Measurements from ENCODE around the gene SLC25A34.

SLC25A34 gene

DNA sequence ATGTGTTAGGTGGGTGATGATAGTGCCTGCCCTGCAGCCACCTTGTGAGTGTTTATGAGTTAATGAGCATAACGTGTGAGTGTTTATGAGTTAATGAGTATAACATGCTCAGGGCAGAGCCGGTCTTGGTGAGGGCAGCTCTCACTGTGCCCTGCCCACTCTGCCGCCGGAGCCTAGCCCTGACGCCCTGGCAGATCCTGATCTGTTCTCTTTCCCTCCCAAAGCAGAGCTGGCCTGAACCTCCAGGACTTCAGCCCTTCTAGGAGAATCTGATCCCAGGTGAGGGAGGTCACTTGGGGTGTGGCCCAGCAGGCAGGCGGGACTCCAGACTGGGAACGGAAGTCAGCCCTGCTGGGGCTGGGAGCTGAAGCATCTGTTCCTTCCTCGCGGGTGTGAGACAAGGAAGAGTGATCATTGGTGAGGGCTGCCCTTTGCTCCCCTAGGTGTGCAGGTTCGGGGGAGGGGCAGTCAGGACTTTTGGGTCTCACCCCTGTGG, 28.3 kb downstream of the SLC25A34 start:
- in situ Hi-C loops (cut with HindIII; ENCODE audit: low pct_unique_long_range_greater_than_20kb, low sequenced_read_pairs) = no loop called here
- TF ChIP-seq JUND (IDR thresholded peaks at IDR 0.05; ENCODE audit: low read depth) = no peak
- no peak for DNase-seq (ENCODE audit: low read depth in 1 of 2, low spot score in 1 of 2)

DNA sequence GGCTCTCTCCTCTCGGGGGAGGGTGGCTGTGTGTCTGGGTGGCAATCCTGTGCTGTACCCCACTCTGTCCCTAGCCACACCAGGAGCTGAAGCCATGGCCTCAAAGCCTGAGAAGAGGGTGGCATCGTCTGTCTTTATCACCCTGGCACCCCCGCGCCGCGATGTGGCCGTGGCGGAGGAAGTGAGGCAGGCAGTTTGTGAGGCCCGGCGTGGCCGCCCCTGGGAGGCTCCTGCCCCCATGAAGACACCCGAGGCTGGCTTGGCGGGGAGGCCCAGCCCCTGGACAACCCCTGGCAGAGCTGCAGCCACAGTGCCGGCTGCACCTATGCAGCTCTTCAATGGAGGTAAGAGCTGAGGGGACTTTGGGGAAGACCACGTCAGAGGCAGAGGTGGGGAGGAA, 28.8 kb downstream of the SLC25A34 start:
- in situ Hi-C loops (cut with HindIII; ENCODE audit: low pct_unique_long_range_greater_than_20kb, low sequenced_read_pairs) = no loop called here
- TF ChIP-seq JUND (IDR thresholded peaks at IDR 0.05; ENCODE audit: low read depth) = no peak
- no peak for DNase-seq (ENCODE audit: low read depth in 1 of 2, low spot score in 1 of 2)

DNA sequence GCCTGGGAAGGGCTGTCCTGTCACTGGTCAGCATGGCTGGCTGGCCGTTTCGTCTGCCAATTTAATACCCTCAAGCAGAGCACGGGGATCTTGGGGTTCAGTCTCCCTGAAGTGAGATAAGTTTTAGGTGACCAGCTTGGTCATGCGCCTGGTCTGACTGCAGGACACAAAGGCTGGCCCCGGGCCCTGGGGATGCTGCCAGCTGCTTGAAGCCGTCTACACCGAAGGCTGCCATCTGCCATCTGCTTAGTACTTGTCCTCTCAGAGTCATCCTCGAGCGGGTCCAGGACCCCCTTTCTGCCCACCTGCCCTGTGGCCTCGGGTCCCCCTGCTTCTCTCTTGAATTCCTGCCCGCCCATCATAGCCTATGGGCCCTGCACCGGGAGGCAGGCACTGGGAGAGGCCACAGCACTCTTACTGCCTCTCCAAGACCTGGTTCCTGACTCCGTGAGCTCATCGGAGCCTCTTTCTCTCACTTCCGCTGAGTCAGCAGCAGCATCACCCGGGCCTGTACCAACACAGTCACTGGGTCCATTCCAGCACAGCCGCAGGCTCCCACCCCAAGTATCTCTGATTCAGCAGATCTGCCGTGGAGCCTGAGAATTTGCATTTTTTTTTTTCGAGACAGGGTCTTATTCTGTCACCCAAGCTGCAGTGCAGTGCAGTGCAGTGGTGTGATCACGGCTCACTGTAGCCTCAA, 29.6 kb downstream of the SLC25A34 start:
- DNase-seq (ENCODE audit: low read depth in 1 of 2, low spot score in 1 of 2) = no peak
- in situ Hi-C loops (cut with HindIII; ENCODE audit: low pct_unique_long_range_greater_than_20kb, low sequenced_read_pairs) = no loop called here
- no peak for TF ChIP-seq JUND (IDR thresholded peaks at IDR 0.05; ENCODE audit: low read depth)

DNA sequence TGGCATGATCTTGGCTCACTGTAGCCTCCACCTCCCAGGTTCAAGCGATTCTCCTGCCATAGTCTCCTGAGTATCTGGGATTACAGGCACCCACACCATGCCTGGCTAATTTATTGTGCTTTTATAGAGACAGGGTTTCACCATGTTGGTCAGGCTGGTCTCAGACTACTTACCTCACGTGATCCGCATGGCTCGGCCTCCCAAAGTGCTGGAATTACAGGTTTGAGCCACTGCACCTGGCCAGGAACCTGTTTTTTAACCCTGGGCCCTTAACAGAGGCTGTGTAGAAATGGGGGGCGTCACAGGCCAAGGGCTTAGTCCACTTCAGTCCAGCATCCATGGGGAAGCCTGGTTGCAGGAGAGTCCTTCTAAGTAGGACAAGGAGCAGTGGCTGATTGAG, 31.9 kb downstream of the SLC25A34 start:
- in situ Hi-C loops (cut with HindIII; ENCODE audit: low pct_unique_long_range_greater_than_20kb, low sequenced_read_pairs) = no loop called here
- no peak for TF ChIP-seq JUND (IDR thresholded peaks at IDR 0.05; ENCODE audit: low read depth)
- peak in 1 of 2 experiments; percentile 69 for DNase-seq (ENCODE audit: low read depth in 1 of 2, low spot score in 1 of 2)

DNA sequence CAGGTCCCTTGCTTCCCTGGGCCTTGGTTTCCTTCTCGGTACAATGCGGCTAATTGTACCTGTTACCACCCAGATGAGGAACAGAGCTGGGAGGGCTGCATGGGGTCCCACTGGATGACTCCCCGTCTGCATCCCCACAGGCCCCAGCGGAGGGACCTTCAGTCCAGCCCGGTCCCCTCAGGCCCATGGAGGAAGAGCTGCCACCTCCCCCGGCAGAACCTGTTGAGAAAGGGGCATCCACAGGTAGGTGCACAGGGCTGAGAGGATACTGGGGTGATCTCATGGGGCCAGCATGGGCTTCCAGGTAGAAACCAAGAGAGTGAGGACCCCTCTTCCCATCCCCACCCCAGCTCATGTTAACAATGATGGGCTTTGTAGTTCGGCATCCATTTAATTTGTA, 32.3 kb downstream of the SLC25A34 start:
- in situ Hi-C loops (cut with HindIII; ENCODE audit: low pct_unique_long_range_greater_than_20kb, low sequenced_read_pairs) = no loop called here
- no peak for TF ChIP-seq JUND (IDR thresholded peaks at IDR 0.05; ENCODE audit: low read depth)
- no peak for DNase-seq (ENCODE audit: low read depth in 1 of 2, low spot score in 1 of 2)

DNA sequence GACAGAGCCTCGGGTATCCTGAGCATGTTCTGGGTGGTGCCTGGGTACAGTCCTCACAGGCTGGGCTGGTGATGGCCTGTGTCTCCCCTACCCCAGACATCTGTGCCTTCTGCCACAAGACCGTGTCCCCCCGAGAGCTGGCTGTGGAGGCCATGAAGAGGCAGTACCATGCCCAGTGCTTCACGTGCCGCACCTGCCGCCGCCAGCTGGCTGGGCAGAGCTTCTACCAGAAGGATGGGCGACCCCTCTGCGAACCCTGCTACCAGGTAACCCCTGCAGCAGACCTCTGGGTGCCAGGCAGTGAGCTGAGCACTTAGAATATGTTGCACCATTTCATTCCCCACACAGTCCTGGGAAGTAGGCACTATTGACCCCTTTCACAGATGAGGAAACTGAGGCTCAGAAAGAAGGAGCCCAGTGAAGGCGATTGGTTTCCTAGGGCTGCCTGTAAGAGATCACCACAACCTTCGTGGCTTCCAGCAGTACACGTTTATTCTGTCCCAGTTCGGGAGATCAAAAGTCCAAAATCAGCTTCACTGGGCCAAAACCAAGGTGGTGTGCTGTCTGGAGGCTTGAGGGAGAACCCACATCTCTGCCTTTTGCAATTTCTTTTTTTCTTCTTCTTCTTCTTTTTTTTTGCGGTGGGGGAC, 34.4 kb downstream of the SLC25A34 start:
- no peak for TF ChIP-seq JUND (IDR thresholded peaks at IDR 0.05; ENCODE audit: low read depth)
- no peak for DNase-seq (ENCODE audit: low read depth in 1 of 2, low spot score in 1 of 2)
- in situ Hi-C loops (cut with HindIII; ENCODE audit: low pct_unique_long_range_greater_than_20kb, low sequenced_read_pairs) = no loop called here

DNA sequence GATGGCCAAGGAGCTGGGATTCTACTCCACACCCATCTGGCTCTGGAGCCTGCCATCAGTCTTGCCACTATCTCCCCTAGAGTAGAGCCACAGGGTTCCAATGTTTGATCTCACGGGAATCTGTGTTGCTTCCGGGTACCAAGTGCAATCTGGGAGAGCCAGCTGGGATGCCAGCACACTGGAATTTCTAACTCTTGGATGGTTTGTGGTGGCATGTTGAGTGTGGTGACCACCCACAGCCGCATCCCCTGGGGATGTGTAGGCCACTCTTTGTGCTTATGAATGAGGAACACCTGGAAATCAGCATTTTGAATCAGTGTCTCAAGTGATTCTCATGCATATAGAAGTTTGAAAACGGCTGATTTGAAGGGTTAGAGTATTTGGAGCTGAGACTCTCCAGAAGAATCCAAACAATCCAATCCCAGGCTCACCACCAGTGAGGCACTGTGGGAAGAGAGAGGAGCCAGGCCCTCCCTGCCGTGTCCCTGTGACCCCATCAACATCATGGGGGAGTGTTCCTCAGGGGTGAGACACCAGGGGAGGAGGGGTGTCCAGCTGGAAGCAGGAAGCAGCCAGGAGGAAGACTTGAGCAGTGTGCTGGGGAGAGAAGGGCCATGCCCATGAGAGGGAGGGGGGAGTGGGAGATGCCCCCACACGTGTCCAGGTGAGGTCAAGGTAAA, 35.9 kb downstream of the SLC25A34 start:
- no peak for TF ChIP-seq JUND (IDR thresholded peaks at IDR 0.05; ENCODE audit: low read depth)
- in situ Hi-C loops (cut with HindIII; ENCODE audit: low pct_unique_long_range_greater_than_20kb, low sequenced_read_pairs) = no loop called here
- no peak for DNase-seq (ENCODE audit: low read depth in 1 of 2, low spot score in 1 of 2)

DNA sequence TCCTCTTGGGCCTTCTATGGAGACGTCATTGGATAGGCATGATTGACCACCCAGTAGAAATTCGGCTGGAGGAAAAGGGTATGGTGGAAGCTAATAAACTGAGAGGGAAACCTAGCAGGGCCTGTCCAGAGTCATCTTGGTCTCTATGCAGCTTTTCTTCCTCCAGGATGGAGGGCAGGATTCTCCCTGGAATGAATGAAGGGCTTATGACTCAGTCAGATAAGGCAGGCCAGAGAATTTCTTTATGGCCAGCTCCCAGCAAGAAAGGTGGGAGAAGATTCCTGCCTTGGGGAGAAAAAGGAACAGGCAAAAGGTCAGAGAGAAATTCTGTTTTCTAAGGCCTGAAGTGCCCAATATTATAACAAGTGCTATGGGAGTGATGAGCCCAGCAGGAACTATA, 39.6 kb downstream of the SLC25A34 start:
- in situ Hi-C loops (cut with HindIII; ENCODE audit: low pct_unique_long_range_greater_than_20kb, low sequenced_read_pairs) = no loop called here
- TF ChIP-seq JUND (IDR thresholded peaks at IDR 0.05; ENCODE audit: low read depth) = no peak
- no peak for DNase-seq (ENCODE audit: low read depth in 1 of 2, low spot score in 1 of 2)

DNA sequence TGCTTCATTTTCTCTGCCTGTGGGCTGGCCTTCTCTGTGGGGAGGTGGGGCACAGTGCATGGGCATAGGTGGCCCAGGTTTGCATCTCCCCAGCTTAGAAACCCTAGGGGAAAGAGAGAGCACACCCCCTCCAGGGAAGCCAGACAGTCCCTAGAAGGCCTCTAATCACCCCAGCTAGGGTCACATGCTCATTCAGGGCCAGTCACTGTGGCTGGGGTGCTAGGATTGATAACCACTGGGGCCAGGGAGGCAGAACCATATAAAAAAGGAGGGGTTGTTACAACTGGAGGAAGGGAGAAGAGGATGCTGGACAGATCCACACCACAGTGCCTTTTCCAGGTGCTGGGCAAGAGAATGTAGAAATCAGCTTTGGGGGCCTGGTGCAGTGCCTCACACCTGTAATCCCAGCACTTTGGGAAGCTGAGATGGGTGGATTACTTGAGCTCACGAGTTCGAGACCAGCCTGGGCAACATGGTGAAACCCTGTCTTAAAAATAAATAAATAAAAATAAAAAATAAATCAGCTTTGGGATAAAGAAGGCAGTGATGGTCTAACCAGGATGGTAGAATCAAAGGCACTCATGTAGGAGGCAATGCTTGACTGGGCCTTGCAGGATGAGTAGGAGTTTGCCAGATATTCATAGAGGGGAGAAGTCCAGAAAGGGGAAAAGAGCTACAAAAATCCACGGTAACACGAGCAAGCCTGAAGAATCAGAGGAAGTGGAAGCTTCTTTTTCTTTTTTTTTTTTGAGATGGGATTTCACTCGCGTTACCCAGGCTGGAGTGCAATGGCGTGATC, 42.0 kb downstream of the SLC25A34 start:
- DNase-seq (ENCODE audit: low read depth in 1 of 2, low spot score in 1 of 2) = no peak
- TF ChIP-seq JUND (IDR thresholded peaks at IDR 0.05; ENCODE audit: low read depth) = no peak
- in situ Hi-C loops (cut with HindIII; ENCODE audit: low pct_unique_long_range_greater_than_20kb, low sequenced_read_pairs) = no loop called here

DNA sequence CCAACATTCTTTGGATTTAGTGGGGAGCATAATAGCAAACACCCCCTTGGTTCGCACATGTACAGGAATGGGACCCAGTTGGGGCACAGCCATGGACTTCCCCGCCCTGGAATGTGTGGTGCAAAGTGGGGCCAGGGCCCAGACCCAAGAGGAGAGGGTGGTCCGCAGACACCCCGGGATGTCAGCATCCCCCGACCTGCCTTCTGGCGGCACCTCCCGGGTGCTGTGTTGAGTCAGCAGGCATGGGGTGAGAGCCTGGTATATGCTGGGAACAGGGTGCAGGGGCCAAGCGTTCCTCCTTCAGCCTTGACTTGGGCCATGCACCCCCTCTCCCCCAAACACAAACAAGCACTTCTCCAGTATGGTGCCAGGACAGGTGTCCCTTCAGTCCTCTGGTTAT, 49.6 kb downstream of the SLC25A34 start:
- DNase-seq (ENCODE audit: low read depth in 1 of 2, low spot score in 1 of 2) = no peak
- no peak for TF ChIP-seq JUND (IDR thresholded peaks at IDR 0.05; ENCODE audit: low read depth)
- in situ Hi-C loops (cut with HindIII; ENCODE audit: low pct_unique_long_range_greater_than_20kb, low sequenced_read_pairs) = no loop called here

DNA sequence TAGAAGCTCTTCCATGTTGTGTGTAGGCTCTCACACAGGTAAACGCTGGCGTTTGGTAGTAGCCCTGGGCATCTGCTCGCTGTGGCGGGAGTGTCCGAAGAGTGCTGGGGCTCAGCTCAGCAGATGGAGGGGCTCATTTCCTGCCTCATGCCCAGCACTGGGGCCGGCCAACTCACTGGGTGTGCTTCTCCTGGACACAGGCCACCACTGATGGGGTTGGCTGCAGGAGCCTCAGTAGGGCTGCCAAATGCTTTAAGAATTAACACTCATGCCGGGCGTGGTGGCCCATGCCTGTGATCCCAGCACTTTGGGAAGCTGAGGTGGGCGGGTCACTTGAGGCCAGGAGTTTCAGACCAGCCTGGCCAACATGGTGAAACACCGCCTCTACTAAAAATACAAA, 50.5 kb downstream of the SLC25A34 start:
- no peak for DNase-seq (ENCODE audit: low read depth in 1 of 2, low spot score in 1 of 2)
- TF ChIP-seq JUND (IDR thresholded peaks at IDR 0.05; ENCODE audit: low read depth) = no peak
- in situ Hi-C loops (cut with HindIII; ENCODE audit: low pct_unique_long_range_greater_than_20kb, low sequenced_read_pairs) = no loop called here

DNA sequence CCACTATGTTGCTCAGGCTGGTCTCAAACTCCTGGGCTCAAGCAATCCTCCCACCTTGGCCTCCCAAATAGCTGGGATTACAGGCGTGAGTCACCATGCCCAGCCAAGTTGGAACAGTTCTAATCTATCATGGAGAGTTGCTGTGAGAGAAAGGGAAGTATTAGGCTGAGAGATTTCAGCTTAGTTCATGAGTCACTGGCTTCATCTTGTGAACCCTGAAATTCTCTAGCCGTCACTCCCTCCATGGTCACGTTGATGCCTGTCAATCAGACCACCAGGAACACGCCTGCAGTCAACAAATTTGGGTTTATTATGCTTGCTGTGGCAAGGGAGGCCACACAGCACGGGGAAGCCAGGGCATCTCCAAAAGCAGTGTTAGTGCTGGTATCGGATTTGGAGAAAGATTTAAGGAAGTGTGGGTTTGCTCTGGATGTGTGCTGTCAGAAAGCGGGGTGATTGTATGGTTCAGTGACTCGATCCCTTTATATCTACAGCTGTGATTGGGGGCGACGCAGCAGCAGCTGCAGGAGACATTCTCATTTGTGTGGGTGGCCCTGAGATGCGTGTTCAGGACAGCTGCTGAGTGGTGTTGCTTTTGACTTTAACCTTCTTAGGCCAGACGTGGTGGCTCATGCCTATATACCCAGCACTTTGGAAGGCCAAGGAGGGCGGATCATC, 52.7 kb downstream of the SLC25A34 start:
- in situ Hi-C loops (cut with HindIII; ENCODE audit: low pct_unique_long_range_greater_than_20kb, low sequenced_read_pairs) = no loop called here
- TF ChIP-seq JUND (IDR thresholded peaks at IDR 0.05; ENCODE audit: low read depth) = no peak
- no peak for DNase-seq (ENCODE audit: low read depth in 1 of 2, low spot score in 1 of 2)

All from T47D (cell line).